ENCODE results near the gene CDA. TPM values are rescaled to one million over a fixed set of nuclear protein-coding genes. Genes with fewer than 3 reads are reported as not detected.

Gene CDA
- total and polyA plus RNA-seq, 9 of the 15 experiments (the other 6 are each of a cell fraction or from before 2014, with no cell fraction given) = not detected

DNA sequence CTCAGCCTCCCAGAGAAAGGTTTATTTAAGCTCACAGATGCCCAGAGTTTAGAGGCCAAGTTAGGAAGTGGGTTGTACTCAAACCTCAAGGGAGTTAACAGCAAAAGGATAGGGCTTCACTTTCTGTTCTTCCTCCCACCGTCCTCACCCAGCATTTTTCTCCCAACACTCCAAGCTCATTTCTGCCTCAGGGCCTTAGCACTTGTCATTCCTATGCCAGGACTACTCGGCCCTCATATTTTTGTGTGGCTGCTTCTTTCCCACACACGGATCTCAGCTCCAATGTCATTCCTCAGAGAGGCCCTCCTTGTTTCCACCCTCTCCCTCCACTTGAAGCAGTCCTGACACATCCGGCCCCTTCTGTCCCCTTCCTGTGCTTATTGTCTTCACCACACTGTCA lies 23.7 kb upstream of the CDA start:
- Histone ChIP-seq H3K79me2 (ENCODE audit: control insufficient read depth, insufficient read depth, low read length) (no peaks in the 10 kb centered on the region), H3K27me3 (ENCODE audit: control insufficient read depth in 2 of 2, insufficient read depth in 2 of 2, low read length in 2 of 2) (peaks cover 54 to 78% of the 10 kb centered on the region in 2 experiments), H4K20me1 (replicated peaks; ENCODE audit: control insufficient read depth, insufficient read depth, low read length) (no peaks in the 10 kb centered on the region; the same call in none of the 2 replicates), H3K9ac (ENCODE audit: insufficient read depth in 1 of 2, low read depth in 2 of 2, low read length in 2 of 2) (no peak overlapping the region), H3K4me3 (no peak overlapping the region), H3K27ac (ENCODE audit: extremely low read depth, low read depth, low read length) (no peak overlapping the region), H3K36me3 (ENCODE audit: control insufficient read depth, insufficient read depth, low read length) (no peaks in the 10 kb centered on the region), H3K4me2 (ENCODE audit: insufficient read depth, low read length) (no peak overlapping the region), H3K9me3 (replicated peaks; ENCODE audit: control insufficient read depth, insufficient read depth, low read depth, low read length) (no peaks in the 10 kb centered on the region; the same call in 1 of the 2 replicates), H3K4me1 (replicated peaks in 1 of 2; ENCODE audit: control insufficient read depth in 2 of 2, insufficient read depth in 2 of 2, low read length in 2 of 2) (no peaks in the 10 kb centered on the region), H3K9me1 (ENCODE audit: control insufficient read depth, insufficient read depth, low read length) (peaks cover 2% of the 10 kb centered on the region), H2AFZ (ENCODE audit: low read depth, low read length) (no peak overlapping the region)
- POLR2A ChIA-PET = interaction anchor here (1.0 to 1.4 kb wide), 2 partner anchors 9 to 13 kb away, joined by 4 to 5 read pairs; partner anchors contain the start of gene FAM43B
- CTCF ChIA-PET (ENCODE audit: low intra/inter-chr PET ratio) = no interaction called here
- in situ Hi-C loops (cut with MboI) = no loop called here
- no peak for ATAC-seq
- DNase-seq (ENCODE audit: extremely low read depth in 1 of 4, low spot score in 3 of 4) = no peak
- TF ChIP-seq, protein P1, sequence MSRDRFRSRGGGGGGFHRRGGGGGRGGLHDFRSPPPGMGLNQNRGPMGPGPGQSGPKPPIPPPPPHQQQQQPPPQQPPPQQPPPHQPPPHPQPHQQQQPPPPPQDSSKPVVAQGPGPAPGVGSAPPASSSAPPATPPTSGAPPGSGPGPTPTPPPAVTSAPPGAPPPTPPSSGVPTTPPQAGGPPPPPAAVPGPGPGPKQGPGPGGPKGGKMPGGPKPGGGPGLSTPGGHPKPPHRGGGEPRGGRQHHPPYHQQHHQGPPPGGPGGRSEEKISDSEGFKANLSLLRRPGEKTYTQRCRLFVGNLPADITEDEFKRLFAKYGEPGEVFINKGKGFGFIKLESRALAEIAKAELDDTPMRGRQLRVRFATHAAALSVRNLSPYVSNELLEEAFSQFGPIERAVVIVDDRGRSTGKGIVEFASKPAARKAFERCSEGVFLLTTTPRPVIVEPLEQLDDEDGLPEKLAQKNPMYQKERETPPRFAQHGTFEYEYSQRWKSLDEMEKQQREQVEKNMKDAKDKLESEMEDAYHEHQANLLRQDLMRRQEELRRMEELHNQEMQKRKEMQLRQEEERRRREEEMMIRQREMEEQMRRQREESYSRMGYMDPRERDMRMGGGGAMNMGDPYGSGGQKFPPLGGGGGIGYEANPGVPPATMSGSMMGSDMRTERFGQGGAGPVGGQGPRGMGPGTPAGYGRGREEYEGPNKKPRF (IDR thresholded peaks at IDR 0.05; ENCODE audit: low read depth, low read length) = no peak
- TF ChIP-seq HOXB6 (CRISPR knock-in tag; IDR thresholded peaks at IDR 0.05; ENCODE audit: borderline replicate concordance) (no peak), ZNF764 (CRISPR knock-in tag; IDR thresholded peaks at IDR 0.05; ENCODE audit: low read depth) (no peak), FOXP1 (CRISPR knock-in tag; IDR thresholded peaks at IDR 0.05) (no peak)
- TF ChIP-seq, protein P2, sequence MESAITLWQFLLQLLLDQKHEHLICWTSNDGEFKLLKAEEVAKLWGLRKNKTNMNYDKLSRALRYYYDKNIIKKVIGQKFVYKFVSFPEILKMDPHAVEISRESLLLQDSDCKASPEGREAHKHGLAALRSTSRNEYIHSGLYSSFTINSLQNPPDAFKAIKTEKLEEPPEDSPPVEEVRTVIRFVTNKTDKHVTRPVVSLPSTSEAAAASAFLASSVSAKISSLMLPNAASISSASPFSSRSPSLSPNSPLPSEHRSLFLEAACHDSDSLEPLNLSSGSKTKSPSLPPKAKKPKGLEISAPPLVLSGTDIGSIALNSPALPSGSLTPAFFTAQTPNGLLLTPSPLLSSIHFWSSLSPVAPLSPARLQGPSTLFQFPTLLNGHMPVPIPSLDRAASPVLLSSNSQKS (CRISPR knock-in tag; IDR thresholded peaks at IDR 0.05) = no peak
- TF ChIP-seq, protein P3, sequence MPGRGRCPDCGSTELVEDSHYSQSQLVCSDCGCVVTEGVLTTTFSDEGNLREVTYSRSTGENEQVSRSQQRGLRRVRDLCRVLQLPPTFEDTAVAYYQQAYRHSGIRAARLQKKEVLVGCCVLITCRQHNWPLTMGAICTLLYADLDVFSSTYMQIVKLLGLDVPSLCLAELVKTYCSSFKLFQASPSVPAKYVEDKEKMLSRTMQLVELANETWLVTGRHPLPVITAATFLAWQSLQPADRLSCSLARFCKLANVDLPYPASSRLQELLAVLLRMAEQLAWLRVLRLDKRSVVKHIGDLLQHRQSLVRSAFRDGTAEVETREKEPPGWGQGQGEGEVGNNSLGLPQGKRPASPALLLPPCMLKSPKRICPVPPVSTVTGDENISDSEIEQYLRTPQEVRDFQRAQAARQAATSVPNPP (IDR thresholded peaks at IDR 0.05; ENCODE audit: borderline replicate concordance, insufficient read depth, insufficient read length) = no peak
- no TSS peak for BruUV-seq (replicated peaks)
- FAIRE-seq = no peak
- 5% methylated on average over 4 of the region's 4 CpGs for WGBS (ENCODE audit: insufficient coverage, low coverage, missing lambda C conversion rate)
- intact Hi-C loops (cut with micrococcal nuclease) = no loop called here
